ENCODE results near the gene MARS1.

- TF ChIP-seq ZNF302 (tag by site-specific recombination; IDR thresholded peaks at IDR 0.05; ENCODE audit: low read depth) (no peak), REST (tag by site-specific recombination; IDR thresholded peaks at IDR 0.05) (no peak)
Measured at GRCh38 chr12:57479376-57480115, 8.3 kb upstream of the MARS1 start, which contains the start of gene ARHGAP9.
